ENCODE results near the gene KCNJ4.
"Not testable (repeated sequence)": the region's sequence is repeated elsewhere in the genome, so short reads cannot be mapped to it uniquely, and the experiment has no call there.

KCNJ4 gene

GRCh38 chr22:38397189-38398085, 57.6 kb downstream of the KCNJ4 start:
- TF ChIP-seq ZFX (IDR thresholded peaks at IDR 0.05; ENCODE audit: borderline replicate concordance), result no peak
- TF ChIP-seq, protein P1, sequence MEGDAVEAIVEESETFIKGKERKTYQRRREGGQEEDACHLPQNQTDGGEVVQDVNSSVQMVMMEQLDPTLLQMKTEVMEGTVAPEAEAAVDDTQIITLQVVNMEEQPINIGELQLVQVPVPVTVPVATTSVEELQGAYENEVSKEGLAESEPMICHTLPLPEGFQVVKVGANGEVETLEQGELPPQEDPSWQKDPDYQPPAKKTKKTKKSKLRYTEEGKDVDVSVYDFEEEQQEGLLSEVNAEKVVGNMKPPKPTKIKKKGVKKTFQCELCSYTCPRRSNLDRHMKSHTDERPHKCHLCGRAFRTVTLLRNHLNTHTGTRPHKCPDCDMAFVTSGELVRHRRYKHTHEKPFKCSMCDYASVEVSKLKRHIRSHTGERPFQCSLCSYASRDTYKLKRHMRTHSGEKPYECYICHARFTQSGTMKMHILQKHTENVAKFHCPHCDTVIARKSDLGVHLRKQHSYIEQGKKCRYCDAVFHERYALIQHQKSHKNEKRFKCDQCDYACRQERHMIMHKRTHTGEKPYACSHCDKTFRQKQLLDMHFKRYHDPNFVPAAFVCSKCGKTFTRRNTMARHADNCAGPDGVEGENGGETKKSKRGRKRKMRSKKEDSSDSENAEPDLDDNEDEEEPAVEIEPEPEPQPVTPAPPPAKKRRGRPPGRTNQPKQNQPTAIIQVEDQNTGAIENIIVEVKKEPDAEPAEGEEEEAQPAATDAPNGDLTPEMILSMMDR (IDR thresholded peaks at IDR 0.05), result no peak
- no peak overlapping the region for H3K27ac ChIP-seq

- not testable (repeated sequence) for H3K27ac ChIP-seq
Observed at GRCh38 chr22:38396440-38397069, 58.4 kb downstream of the KCNJ4 start.

- not testable (repeated sequence) for H3K27ac ChIP-seq
Observed at GRCh38 chr22:38395944-38396343, 59.1 kb downstream of the KCNJ4 start.

DNA sequence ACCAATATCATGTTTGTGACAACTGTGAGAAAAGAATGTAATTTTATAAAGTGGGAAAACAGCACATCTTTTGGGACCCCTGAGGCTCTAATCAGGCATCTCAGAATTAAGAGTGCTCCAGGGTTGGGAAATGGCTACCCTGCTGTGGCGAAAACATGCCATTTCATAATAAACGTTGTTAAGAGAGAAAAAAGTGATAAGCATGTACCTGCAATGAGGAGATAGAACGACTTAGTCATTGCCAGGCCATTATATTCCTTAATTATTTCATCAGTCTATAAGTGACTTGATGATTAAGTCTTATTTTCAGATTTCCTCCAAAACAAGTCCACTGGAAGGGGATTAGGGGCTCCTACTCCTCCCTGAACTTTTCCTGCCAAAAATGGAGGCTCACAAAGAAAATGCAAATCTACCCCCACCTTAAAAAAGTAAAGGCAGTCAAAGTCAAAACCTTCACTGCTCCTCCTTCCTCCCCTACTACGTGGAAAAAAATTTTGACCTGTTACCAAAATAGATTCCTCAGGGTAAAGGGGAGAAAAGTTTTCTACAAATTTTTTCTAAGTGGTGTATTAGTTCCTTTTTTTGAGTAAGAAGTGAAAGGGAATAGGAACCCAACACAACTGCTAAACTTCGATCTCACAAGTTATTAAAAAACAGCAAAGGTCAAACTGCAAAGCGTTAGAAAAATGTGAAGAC, 59.9 kb downstream of the KCNJ4 start:
- H3K27ac ChIP-seq, result not testable (repeated sequence)

- not testable (repeated sequence) for H3K27ac ChIP-seq
Observed at GRCh38 chr22:38389428-38389818, 65.6 kb downstream of the KCNJ4 start.

GRCh38 chr22:38388506-38389427, 66.2 kb downstream of the KCNJ4 start:
- not testable (repeated sequence) for H3K27ac ChIP-seq

GRCh38 chr22:38386918-38387317, 68.1 kb downstream of the KCNJ4 start:
- H3K27ac ChIP-seq, result not testable (repeated sequence)

GRCh38 chr22:38383417-38383816, 71.6 kb downstream of the KCNJ4 start:
- no peak for TF ChIP-seq ZFX (IDR thresholded peaks at IDR 0.05; ENCODE audit: borderline replicate concordance)
- TF ChIP-seq, protein P1 (IDR thresholded peaks at IDR 0.05), result no peak
- no peak overlapping the region for H3K27ac ChIP-seq

DNA sequence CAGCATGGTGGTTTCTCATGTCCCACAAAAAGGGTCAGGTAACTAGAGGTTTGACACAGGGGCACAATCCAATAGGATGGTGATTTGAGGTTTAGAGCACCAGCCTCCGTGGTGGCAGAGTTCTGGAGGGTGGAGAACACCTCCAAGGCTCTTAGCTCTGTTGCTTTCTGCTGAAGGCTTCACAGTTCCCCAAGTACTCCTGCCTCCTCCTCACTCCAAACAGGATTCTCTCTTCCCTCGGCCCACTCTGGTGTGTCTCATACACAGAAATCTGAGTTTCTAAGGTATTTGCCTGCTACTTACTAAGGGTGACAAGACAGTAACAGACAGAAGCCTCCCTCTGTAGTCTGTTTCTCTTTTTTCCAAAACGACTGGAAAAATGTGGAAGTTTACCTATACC, 73.6 kb downstream of the KCNJ4 start:
- not testable (repeated sequence) for H3K27ac ChIP-seq
